Regular cardiac myocyte (primary cell): ENCODE measurements around the gene INPP4B. TPM values are rescaled to one million over a fixed set of nuclear protein-coding genes. Genes with fewer than 3 reads are reported as not detected.

Source experiments
- total RNA-seq: library from RNA; depleted of rRNA; stranded (reverse); fragments of >200 nt; gene quantifications from 2 replicates; pipeline ENCODE4 v1.2.3, GENCODE V29; 2014

Gene INPP4B
- total RNA-seq, result 25.3 and 44.8 TPM in 2 replicates

GRCh38 chr4:142846108-142846728 is at the start of gene INPP4B:
Gene INPP4B, minus strand, starts transcription at chr4:142846301.

